Panc1 (cell line): Measurements from ENCODE around the gene LOX. TPM values are rescaled to one million over a fixed set of nuclear protein-coding genes. Genes with fewer than 3 reads are reported as not detected.
"Not testable (repeated sequence)": the region's sequence is repeated elsewhere in the genome, so short reads cannot be mapped to it uniquely, and the experiment has no call there.

Experiments used
- ATAC-seq: fragments of 200-7000 bp; cut with Tn5 transposase; 2 replicates; pipeline ENCODE4 v1.9.1; 2020; ENCODE audit warnings: mild to moderate bottlenecking, moderate library complexity
- BruUV-seq: library from RNA; stranded (reverse); fragments of 400-500 nt; replicated peaks from 2 replicates; lab custom pipeline; 2021; lab: Mats Ljungman, UMichigan
- CTCF ChIA-PET: fragments of 300-600 bp; sonication (Branson Sonifier 250); formaldehyde crosslinking; loops from one replicate; lab custom pipeline; 2022; ENCODE audit warnings: antibody characterized with exemption; lab: Charles Lee
- POLR2A ChIA-PET: fragments of 300-600 bp; sonication (Branson Sonifier 250); formaldehyde crosslinking; loops from one replicate; lab custom pipeline; 2022; ENCODE audit warnings: antibody characterized with exemption; lab: Charles Lee
- DNase-seq: peaks from one replicate; pipeline ENCODE4 v3.0.0-alpha.2; 2010; ENCODE audit warnings: low read depth, low spot score
- H3K27ac ChIP-seq: 2 replicates; pipeline ENCODE4 v1.5.1; 2011; ENCODE audit warnings: mild to moderate bottlenecking, low read length, inconsistent platforms
- H3K27me3 ChIP-seq: fragments of 200-500 bp; sonication (Bioruptor generic); 2 replicates; pipeline ENCODE4 v1.6.0; 2014; ENCODE audit warnings: low read length, inconsistent platforms; ENCODE audit not compliant: control insufficient read depth, insufficient read depth
- H3K36me3 ChIP-seq: fragments of 200-500 bp; sonication (Bioruptor generic); 2 replicates; pipeline ENCODE4 v1.5.1; 2014; ENCODE audit warnings: inconsistent platforms, mild to moderate bottlenecking, low read length, moderate library complexity; ENCODE audit not compliant: control insufficient read depth, insufficient read depth
- H3K4me1 ChIP-seq: 2 replicates; pipeline ENCODE4 v1.5.1; 2011; ENCODE audit warnings: inconsistent platforms, mild to moderate bottlenecking, low read length, moderate library complexity; ENCODE audit not compliant: control insufficient read depth, insufficient read depth
- H3K4me3 ChIP-seq, 2 experiments: 2 replicates each; pipeline ENCODE4 v1.5.1; 2011 to 2012; ENCODE audit warnings: low read depth in 2 of 2, low read length in 2 of 2, mild to moderate bottlenecking in 2 of 2, inconsistent platforms in 1 of 2, moderate library complexity in 1 of 2
- H3K9me3 ChIP-seq: fragments of 200-500 bp; sonication (Bioruptor generic); 2 replicates; pipeline ENCODE4 v1.5.1; 2014; ENCODE audit warnings: low read depth, mild to moderate bottlenecking, inconsistent platforms, low read length, moderate library complexity; ENCODE audit not compliant: control insufficient read depth, insufficient read depth
- CTCF ChIP-seq: fragments of 450-650 bp; IDR thresholded peaks from 2 replicates; pipeline ENCODE4 v1.5.1; 2017; ENCODE audit warnings: mild to moderate bottlenecking
- POLR2AphosphoS5 ChIP-seq: IDR thresholded peaks from 2 replicates; pipeline ENCODE4 v1.6.1; 2012; ENCODE audit warnings: mild to moderate bottlenecking, low read depth, low read length, moderate library complexity
- REST ChIP-seq, 2 experiments: IDR thresholded peaks; 2 replicates each; pipeline ENCODE4 v1.6.1; 2011 to 2012; ENCODE audit warnings: low read depth in 2 of 2, control low read depth in 1 of 2, low read length in 1 of 2, mild to moderate bottlenecking in 1 of 2, moderate library complexity in 1 of 2; ENCODE audit not compliant: insufficient read depth in 1 of 2
- SIN3A ChIP-seq: IDR thresholded peaks from 2 replicates; pipeline ENCODE4 v1.6.1; 2012; ENCODE audit warnings: low read depth, mild to moderate bottlenecking, low read length, moderate library complexity, borderline replicate concordance; ENCODE audit not compliant: insufficient read depth
- TCF7L2 ChIP-seq: IDR thresholded peaks from 2 replicates; pipeline ENCODE4 v1.6.1; 2011; ENCODE audit warnings: mild to moderate bottlenecking, low read depth, low read length, inconsistent platforms
- in situ Hi-C: cut with HindIII; loops from 2 replicates; pipeline ENCODE4 v1.10.0; 2016; ENCODE audit warnings: low sequenced_read_pairs, low pct_unique_long_range_greater_than_20kb
- intact Hi-C: fragments of 100-400 bp; cut with micrococcal nuclease; formaldehyde crosslinking; loops from one replicate; pipeline ENCODE4 v1.10.0; 2022; ENCODE audit not compliant: unreplicated experiment
- total RNA-seq: library from RNA; stranded (reverse); gene quantifications from one replicate; pipeline ENCODE4 v1.2.1, GENCODE V29; 2021; ENCODE audit not compliant: unreplicated experiment

The LOX gene
- total RNA-seq, 1 experiment from 2014 or later: 0.62 TPM

DNA sequence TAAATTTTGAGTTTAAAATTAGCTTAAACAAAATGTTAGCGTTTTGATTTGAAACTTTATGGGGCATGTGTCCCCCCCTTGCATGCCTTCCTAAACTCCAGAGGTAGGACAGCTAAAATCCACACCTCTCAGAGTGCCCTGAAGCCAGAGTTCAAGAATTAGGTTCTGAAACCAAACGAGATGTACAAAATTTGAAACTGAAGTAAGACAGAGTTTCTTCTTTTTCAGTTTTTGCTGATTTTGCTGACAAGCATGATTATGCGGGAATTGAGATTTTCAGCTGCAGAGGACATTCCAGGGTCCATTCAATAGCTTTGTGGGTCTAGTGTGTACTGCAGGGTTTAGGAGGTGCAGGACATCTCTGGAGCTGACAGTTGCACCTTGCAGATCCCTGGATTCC is 17.1 kb upstream of the LOX start:
- DNase-seq (no peak), ATAC-seq (no peak)
- POLR2A ChIA-PET: no interaction called here
- BruUV-seq: no TSS peak
- H3K4me3 ChIP-seq: no peak overlapping the region
- H3K9me3 ChIP-seq: no peaks in the 10 kb centered on the region
- no peak overlapping the region for H3K27ac ChIP-seq
- H3K27me3 ChIP-seq: no peaks in the 10 kb centered on the region
- intact Hi-C loops (no loop called here), in situ Hi-C loops (no loop called here)
- CTCF ChIA-PET: no interaction called here
- H3K36me3 ChIP-seq: no peaks in the 10 kb centered on the region
- TF ChIP-seq REST (IDR thresholded peaks at IDR 0.05; ENCODE audit: insufficient read depth in 1 of 2, low read depth in 2 of 2, low read length in 1 of 2): no peak
- H3K4me1 ChIP-seq: no peaks in the 10 kb centered on the region

DNA sequence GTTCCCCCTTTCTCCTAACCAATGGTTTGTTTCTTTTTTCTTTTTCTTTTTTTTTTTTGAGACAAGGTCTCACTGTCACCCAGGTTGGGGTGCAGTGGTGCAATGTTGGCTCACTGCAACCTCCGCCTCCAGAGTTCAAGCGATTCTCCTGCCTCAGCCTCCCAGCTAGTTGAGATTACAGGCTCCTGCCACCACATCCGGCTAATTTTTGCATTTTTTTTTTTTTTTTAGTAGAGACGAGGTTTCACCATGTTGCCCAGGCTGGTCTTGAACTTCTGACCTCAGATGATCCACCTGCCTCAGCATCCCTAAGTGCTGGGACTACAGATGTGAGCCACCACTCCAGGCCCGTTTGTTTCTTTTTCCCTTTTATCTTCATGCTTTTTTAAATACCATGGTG is 16.2 kb upstream of the LOX start:
- H3K27me3 ChIP-seq, H3K9me3 ChIP-seq, ATAC-seq, H3K4me3 ChIP-seq, H3K27ac ChIP-seq, H3K36me3 ChIP-seq, DNase-seq, H3K4me1 ChIP-seq, POLR2A ChIA-PET, intact Hi-C loops, in situ Hi-C loops, BruUV-seq, CTCF ChIA-PET: not testable (repeated sequence)

GRCh38 chr5:122093415-122094180 is 15.5 kb upstream of the LOX start:
- ChIA-PET CTCF (no interaction called here), POLR2A (no interaction called here)
- no peaks in the 10 kb centered on the region for H3K36me3 ChIP-seq
- H3K27me3 ChIP-seq: no peaks in the 10 kb centered on the region; the same call in 1 of the 2 replicates
- intact Hi-C loops (no loop called here), in situ Hi-C loops (no loop called here)
- no peaks in the 10 kb centered on the region for H3K4me1 ChIP-seq
- BruUV-seq: no TSS peak
- ATAC-seq (no peak), DNase-seq (no peak)
- no peak for TF ChIP-seq POLR2AphosphoS5
- TF ChIP-seq SIN3A: no peak
- no peak for TF ChIP-seq CTCF
- no peak for TF ChIP-seq REST (IDR thresholded peaks at IDR 0.05; ENCODE audit: insufficient read depth in 1 of 2, low read depth in 2 of 2, low read length in 1 of 2)
- TF ChIP-seq TCF7L2: no peak
- H3K4me3 ChIP-seq: no peak overlapping the region
- H3K9me3 ChIP-seq: no peaks in the 10 kb centered on the region
- no peak overlapping the region for H3K27ac ChIP-seq
